HG02610 (cell line): ENCODE results near the gene TET2.

Experiments
- ATAC-seq: cut with Tn5 transposase; IDR thresholded peaks from one replicate; pipeline ENCODE4 v1.9.1; 2021; ENCODE audit warnings: mild to moderate bottlenecking, moderate library complexity; ENCODE audit not compliant: unreplicated experiment

The TET2 gene

GRCh38 chr4:105230287-105230686, 83.6 kb downstream of the TET2 start:
- ATAC-seq, result peak; percentile 58

- no peak for ATAC-seq
These were observed 85.7 kb downstream of the TET2 start for GRCh38 chr4:105232374-105232773.

GRCh38 chr4:105234582-105234981, 87.9 kb downstream of the TET2 start:
- no peak for ATAC-seq

- ATAC-seq, result peak; percentile 87
These were observed 89.7 kb downstream of the TET2 start for GRCh38 chr4:105236202-105236915.

GRCh38 chr4:105236916-105237311, 90.2 kb downstream of the TET2 start:
- ATAC-seq, result peak; percentile 22

GRCh38 chr4:105240037-105240436, 93.4 kb downstream of the TET2 start:
- no peak for ATAC-seq

- no peak for ATAC-seq
These were observed 94.8 kb downstream of the TET2 start for GRCh38 chr4:105241451-105241850.

GRCh38 chr4:105243446-105243845, 96.8 kb downstream of the TET2 start:
- ATAC-seq, result no peak

GRCh38 chr4:105246712-105247111, 100.0 kb downstream of the TET2 start:
- no peak for ATAC-seq

GRCh38 chr4:105248613-105249012, 101.9 kb downstream of the TET2 start:
- ATAC-seq, result no peak

- no peak for ATAC-seq
These were observed 111.3 kb downstream of the TET2 start for GRCh38 chr4:105257817-105258495.

- ATAC-seq, result no peak
These were observed 119.0 kb downstream of the TET2 start for GRCh38 chr4:105265689-105266088.

GRCh38 chr4:105267280-105267679, 120.6 kb downstream of the TET2 start:
- no peak for ATAC-seq

- no peak for ATAC-seq
These were observed 125.3 kb downstream of the TET2 start for GRCh38 chr4:105272002-105272401.

GRCh38 chr4:105273230-105273629, 126.6 kb downstream of the TET2 start:
- no peak for ATAC-seq

GRCh38 chr4:105274090-105274489, 127.4 kb downstream of the TET2 start:
- ATAC-seq, result no peak

- ATAC-seq, result no peak
These were observed 127.8 kb downstream of the TET2 start for GRCh38 chr4:105274504-105274903.

GRCh38 chr4:105276361-105277104, 129.9 kb downstream of the TET2 start:
- ATAC-seq, result no peak

- no peak for ATAC-seq
These were observed 131.0 kb downstream of the TET2 start for GRCh38 chr4:105277702-105278101.

- ATAC-seq, result no peak
These were observed 132.6 kb downstream of the TET2 start for GRCh38 chr4:105279314-105279713.

GRCh38 chr4:105280338-105281123, 133.9 kb downstream of the TET2 start:
- no peak for ATAC-seq
